HEK293 (cell line): Measurements from ENCODE around the gene NOVA2.

Experiments used
- FEZF1 ChIP-seq: fragments of 450-650 bp; formaldehyde crosslinking; IDR thresholded peaks from 2 replicates; pipeline ENCODE4 v1.5.1; 2016; ENCODE audit warnings: missing biosample characterization, missing genetic modification characterization
- GFI1B ChIP-seq: fragments of 450-650 bp; formaldehyde crosslinking; IDR thresholded peaks from 2 replicates; pipeline ENCODE4 v1.5.1; 2016; ENCODE audit warnings: missing biosample characterization, missing genetic modification characterization
- HOXD13 ChIP-seq: sonication (generic); formaldehyde crosslinking; IDR thresholded peaks from 2 replicates; pipeline ENCODE4 v1.8.0; 2022; ENCODE audit warnings: missing genetic modification reagents, borderline replicate concordance
- KLF17 ChIP-seq: fragments of 450-650 bp; formaldehyde crosslinking; IDR thresholded peaks from 2 replicates; pipeline ENCODE4 v1.5.1; 2016; ENCODE audit warnings: missing biosample characterization, missing genetic modification characterization
- MEIS1 ChIP-seq: sonication (generic); formaldehyde crosslinking; IDR thresholded peaks from 2 replicates; pipeline ENCODE4 v1.8.1; 2022; ENCODE audit warnings: missing genetic modification reagents, mild to moderate bottlenecking, borderline replicate concordance
- PATZ1 ChIP-seq: fragments of 450-650 bp; formaldehyde crosslinking; IDR thresholded peaks from 2 replicates; pipeline ENCODE4 v1.5.1; 2016; ENCODE audit warnings: missing biosample characterization, missing genetic modification characterization
- SETDB1 ChIP-seq: IDR thresholded peaks from one replicate; pipeline ENCODE4 v1.6.1; 2017; ENCODE audit warnings: mild to moderate bottlenecking, low read length, moderate library complexity, mixed read lengths; ENCODE audit not compliant: insufficient read length
- ZFP3 ChIP-seq: fragments of 450-650 bp; formaldehyde crosslinking; IDR thresholded peaks from 2 replicates; pipeline ENCODE4 v1.5.1; 2016; ENCODE audit warnings: low read depth, missing biosample characterization, missing genetic modification characterization
- ZFP37 ChIP-seq: fragments of 450-650 bp; formaldehyde crosslinking; IDR thresholded peaks from 2 replicates; pipeline ENCODE4 v1.5.1; 2016; ENCODE audit warnings: missing biosample characterization, missing genetic modification characterization
- ZFP41 ChIP-seq: fragments of 450-650 bp; formaldehyde crosslinking; IDR thresholded peaks from 2 replicates; pipeline ENCODE4 v1.5.1; 2016; ENCODE audit warnings: missing biosample characterization, missing genetic modification characterization, borderline replicate concordance
- ZNF174 ChIP-seq: fragments of 450-650 bp; formaldehyde crosslinking; IDR thresholded peaks from 2 replicates; pipeline ENCODE4 v1.5.0; 2017; ENCODE audit warnings: missing biosample characterization, mild to moderate bottlenecking, missing genetic modification characterization
- ZNF2 ChIP-seq: fragments of 450-650 bp; formaldehyde crosslinking; IDR thresholded peaks from 2 replicates; pipeline ENCODE4 v1.5.1; 2016; ENCODE audit warnings: missing biosample characterization, missing genetic modification characterization
- ZNF223 ChIP-seq: fragments of 450-650 bp; formaldehyde crosslinking; IDR thresholded peaks from 2 replicates; pipeline ENCODE4 v1.5.1; 2016; ENCODE audit warnings: missing biosample characterization, missing genetic modification characterization
- ZNF23 ChIP-seq: fragments of 450-650 bp; formaldehyde crosslinking; IDR thresholded peaks from 2 replicates; pipeline ENCODE4 v1.5.1; 2016; ENCODE audit warnings: missing biosample characterization, missing genetic modification characterization, borderline replicate concordance
- ZNF391 ChIP-seq: fragments of 450-650 bp; formaldehyde crosslinking; IDR thresholded peaks from 2 replicates; pipeline ENCODE4 v1.5.1; 2016; ENCODE audit warnings: low read depth, missing biosample characterization, missing genetic modification characterization, borderline replicate concordance
- ZNF398 ChIP-seq: fragments of 450-650 bp; formaldehyde crosslinking; IDR thresholded peaks from 2 replicates; pipeline ENCODE4 v1.5.1; 2017; ENCODE audit warnings: missing biosample characterization, missing genetic modification characterization
- ZNF501 ChIP-seq: fragments of 450-650 bp; formaldehyde crosslinking; IDR thresholded peaks from 2 replicates; pipeline ENCODE4 v1.5.1; 2016; ENCODE audit warnings: missing biosample characterization, missing genetic modification characterization
- ZNF561 ChIP-seq: fragments of 450-650 bp; IDR thresholded peaks from 2 replicates; pipeline ENCODE4 v1.5.1; 2018; ENCODE audit warnings: missing biosample characterization, missing genetic modification characterization, borderline replicate concordance
- ZNF677 ChIP-seq: fragments of 450-650 bp; IDR thresholded peaks from 2 replicates; pipeline ENCODE4 v1.5.0; 2018; ENCODE audit warnings: missing biosample characterization, mild to moderate bottlenecking, missing genetic modification characterization, moderate library complexity
- ZNF692 ChIP-seq: fragments of 450-650 bp; formaldehyde crosslinking; IDR thresholded peaks from 2 replicates; pipeline ENCODE4 v1.5.1; 2016; ENCODE audit warnings: missing biosample characterization, missing genetic modification characterization
- ZNF791 ChIP-seq: fragments of 450-650 bp; formaldehyde crosslinking; IDR thresholded peaks from 2 replicates; pipeline ENCODE4 v1.5.1; 2016; ENCODE audit warnings: missing biosample characterization, missing genetic modification characterization
- TF ChIP-seq, protein P1 (sequence below): fragments of 450-650 bp; formaldehyde crosslinking; IDR thresholded peaks from 2 replicates; pipeline ENCODE4 v1.5.1; 2016; ENCODE audit warnings: missing biosample characterization, missing genetic modification characterization
- TF ChIP-seq, protein P2 (sequence below): fragments of 450-650 bp; formaldehyde crosslinking; IDR thresholded peaks from 2 replicates; pipeline ENCODE4 v1.5.1; 2016; ENCODE audit warnings: missing biosample characterization, missing genetic modification characterization, borderline replicate concordance

Gene NOVA2

DNA sequence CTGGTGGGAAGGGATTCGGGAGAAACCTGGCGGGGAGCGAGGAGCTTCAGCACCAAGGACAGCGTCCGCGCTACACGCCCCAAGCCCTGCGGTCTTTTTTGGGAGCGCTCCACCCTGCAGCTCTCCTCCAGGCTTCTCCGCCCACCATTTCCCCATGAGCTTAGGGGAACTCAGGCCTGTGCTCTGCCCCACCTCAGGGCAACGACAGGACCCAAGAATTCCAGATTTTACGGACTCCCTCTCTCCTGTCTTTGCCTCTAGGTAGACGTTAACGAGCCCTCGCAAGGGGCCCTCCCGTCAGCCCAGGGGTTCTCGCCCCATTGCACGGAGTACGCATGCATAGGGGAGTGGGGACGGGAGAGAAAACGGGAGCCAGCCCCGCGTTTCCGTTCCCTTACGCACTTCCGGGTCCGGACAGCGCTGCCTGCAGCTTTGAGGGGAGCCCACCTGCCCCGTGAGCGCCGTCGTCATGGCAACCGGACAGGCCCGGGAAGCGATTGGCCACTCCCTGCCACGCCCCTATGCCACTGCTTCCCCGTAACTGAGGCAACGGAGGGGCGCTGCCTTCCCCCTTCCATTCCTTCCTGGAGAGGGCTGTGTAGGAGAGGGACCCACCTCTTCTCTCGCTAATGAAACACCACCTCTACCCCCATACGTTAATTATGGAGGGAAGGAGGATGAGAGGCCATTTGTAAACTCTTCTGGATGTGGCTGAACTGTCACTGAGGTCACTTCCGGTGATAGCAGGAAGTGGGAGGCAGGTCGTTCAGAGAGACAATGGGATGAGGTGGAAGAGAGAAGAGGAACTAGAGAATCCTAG is 20.8 kb downstream of the NOVA2 start (continued):
- peak; percentile 84 for TF ChIP-seq ZNF398 (tag by site-specific recombination)
- TF ChIP-seq PATZ1 (tag by site-specific recombination) = peak; percentile 67; the same call in 1 of the 2 replicates
- no peak for TF ChIP-seq ZFP41 (tag by site-specific recombination)
- TF ChIP-seq ZNF791 (tag by site-specific recombination) = no peak
- peak; percentile 79 for TF ChIP-seq ZNF2 (tag by site-specific recombination)
- peak; percentile 89 for TF ChIP-seq ZNF692 (tag by site-specific recombination)
- TF ChIP-seq, protein P1, sequence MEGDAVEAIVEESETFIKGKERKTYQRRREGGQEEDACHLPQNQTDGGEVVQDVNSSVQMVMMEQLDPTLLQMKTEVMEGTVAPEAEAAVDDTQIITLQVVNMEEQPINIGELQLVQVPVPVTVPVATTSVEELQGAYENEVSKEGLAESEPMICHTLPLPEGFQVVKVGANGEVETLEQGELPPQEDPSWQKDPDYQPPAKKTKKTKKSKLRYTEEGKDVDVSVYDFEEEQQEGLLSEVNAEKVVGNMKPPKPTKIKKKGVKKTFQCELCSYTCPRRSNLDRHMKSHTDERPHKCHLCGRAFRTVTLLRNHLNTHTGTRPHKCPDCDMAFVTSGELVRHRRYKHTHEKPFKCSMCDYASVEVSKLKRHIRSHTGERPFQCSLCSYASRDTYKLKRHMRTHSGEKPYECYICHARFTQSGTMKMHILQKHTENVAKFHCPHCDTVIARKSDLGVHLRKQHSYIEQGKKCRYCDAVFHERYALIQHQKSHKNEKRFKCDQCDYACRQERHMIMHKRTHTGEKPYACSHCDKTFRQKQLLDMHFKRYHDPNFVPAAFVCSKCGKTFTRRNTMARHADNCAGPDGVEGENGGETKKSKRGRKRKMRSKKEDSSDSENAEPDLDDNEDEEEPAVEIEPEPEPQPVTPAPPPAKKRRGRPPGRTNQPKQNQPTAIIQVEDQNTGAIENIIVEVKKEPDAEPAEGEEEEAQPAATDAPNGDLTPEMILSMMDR (tag by site-specific recombination) = no peak
- peak; percentile 84 for TF ChIP-seq ZNF501
- TF ChIP-seq KLF17 = no peak
- TF ChIP-seq FEZF1 (tag by site-specific recombination) = no peak
- no peak for TF ChIP-seq SETDB1
- no peak for TF ChIP-seq ZNF677 (tag by site-specific recombination)
- no peak; the same call in none of the 2 replicates for TF ChIP-seq ZNF561 (tag by site-specific recombination)
- no peak for TF ChIP-seq GFI1B (tag by site-specific recombination)
- TF ChIP-seq ZNF174 = no peak
- TF ChIP-seq ZNF23 = no peak
- TF ChIP-seq ZFP37 (tag by site-specific recombination) = no peak
- TF ChIP-seq ZNF391 (tag by site-specific recombination) = 0 out of 2 replicates have a peak, but pooled peaks have one; percentile 54
- TF ChIP-seq, protein P2, sequence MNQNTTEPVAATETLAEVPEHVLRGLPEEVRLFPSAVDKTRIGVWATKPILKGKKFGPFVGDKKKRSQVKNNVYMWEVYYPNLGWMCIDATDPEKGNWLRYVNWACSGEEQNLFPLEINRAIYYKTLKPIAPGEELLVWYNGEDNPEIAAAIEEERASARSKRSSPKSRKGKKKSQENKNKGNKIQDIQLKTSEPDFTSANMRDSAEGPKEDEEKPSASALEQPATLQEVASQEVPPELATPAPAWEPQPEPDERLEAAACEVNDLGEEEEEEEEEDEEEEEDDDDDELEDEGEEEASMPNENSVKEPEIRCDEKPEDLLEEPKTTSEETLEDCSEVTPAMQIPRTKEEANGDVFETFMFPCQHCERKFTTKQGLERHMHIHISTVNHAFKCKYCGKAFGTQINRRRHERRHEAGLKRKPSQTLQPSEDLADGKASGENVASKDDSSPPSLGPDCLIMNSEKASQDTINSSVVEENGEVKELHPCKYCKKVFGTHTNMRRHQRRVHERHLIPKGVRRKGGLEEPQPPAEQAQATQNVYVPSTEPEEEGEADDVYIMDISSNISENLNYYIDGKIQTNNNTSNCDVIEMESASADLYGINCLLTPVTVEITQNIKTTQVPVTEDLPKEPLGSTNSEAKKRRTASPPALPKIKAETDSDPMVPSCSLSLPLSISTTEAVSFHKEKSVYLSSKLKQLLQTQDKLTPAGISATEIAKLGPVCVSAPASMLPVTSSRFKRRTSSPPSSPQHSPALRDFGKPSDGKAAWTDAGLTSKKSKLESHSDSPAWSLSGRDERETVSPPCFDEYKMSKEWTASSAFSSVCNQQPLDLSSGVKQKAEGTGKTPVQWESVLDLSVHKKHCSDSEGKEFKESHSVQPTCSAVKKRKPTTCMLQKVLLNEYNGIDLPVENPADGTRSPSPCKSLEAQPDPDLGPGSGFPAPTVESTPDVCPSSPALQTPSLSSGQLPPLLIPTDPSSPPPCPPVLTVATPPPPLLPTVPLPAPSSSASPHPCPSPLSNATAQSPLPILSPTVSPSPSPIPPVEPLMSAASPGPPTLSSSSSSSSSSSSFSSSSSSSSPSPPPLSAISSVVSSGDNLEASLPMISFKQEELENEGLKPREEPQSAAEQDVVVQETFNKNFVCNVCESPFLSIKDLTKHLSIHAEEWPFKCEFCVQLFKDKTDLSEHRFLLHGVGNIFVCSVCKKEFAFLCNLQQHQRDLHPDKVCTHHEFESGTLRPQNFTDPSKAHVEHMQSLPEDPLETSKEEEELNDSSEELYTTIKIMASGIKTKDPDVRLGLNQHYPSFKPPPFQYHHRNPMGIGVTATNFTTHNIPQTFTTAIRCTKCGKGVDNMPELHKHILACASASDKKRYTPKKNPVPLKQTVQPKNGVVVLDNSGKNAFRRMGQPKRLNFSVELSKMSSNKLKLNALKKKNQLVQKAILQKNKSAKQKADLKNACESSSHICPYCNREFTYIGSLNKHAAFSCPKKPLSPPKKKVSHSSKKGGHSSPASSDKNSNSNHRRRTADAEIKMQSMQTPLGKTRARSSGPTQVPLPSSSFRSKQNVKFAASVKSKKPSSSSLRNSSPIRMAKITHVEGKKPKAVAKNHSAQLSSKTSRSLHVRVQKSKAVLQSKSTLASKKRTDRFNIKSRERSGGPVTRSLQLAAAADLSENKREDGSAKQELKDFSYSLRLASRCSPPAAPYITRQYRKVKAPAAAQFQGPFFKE (tag by site-specific recombination) = no peak
- TF ChIP-seq MEIS1 = no peak; the same call in 1 of the 2 replicates
- no peak for TF ChIP-seq HOXD13 (CRISPR knock-in tag)
- TF ChIP-seq ZFP3 (tag by site-specific recombination) = no peak
- no peak for TF ChIP-seq ZNF223
